Lower leg skin (tissue), 4 donors: ENCODE data around the gene NME3. TPM values are rescaled to one million over a fixed set of nuclear protein-coding genes. Genes with fewer than 3 reads are reported as not detected.

Experiments
- DNase-seq, 2 donors: peaks; one replicate each; pipeline ENCODE4 v3.0.0-alpha.2; 2019; ENCODE audit warnings: low spot score in 2 of 2
- H3K4me3 ChIP-seq: fragments of 200-600 bp; sonication (generic); 2 replicates; pipeline ENCODE4 v1.5.1; 2017; ENCODE audit warnings: mild to moderate bottlenecking, low read depth; ENCODE audit not compliant: poor library complexity, severe bottlenecking
- POLR2A ChIP-seq, 2 donors: fragments of 450-650 bp; IDR thresholded peaks; one replicate each; pipeline ENCODE4 v1.6.1; 2016 to 2017; ENCODE audit warnings: antibody characterized with exemption in 2 of 2, mild to moderate bottlenecking in 1 of 2, moderate library complexity in 1 of 2
- WGBS, 2 donors: methylation state at CpG; one replicate each; pipeline ENCODE4 v1.1.5; 2018; 5-methylcytosine and 5-hydroxymethylcytosine counted together
- intact Hi-C: fragments of 100-400 bp; cut with DNase I; formaldehyde crosslinking; loops from one replicate; pipeline ENCODE4 v1.15.0; 2023; ENCODE audit warnings: low total_unique reads
- total RNA-seq, 4 donors: library from RNA; depleted of rRNA; stranded (reverse); fragments of >200 nt; gene quantifications; one replicate each; pipeline ENCODE4 v1.1.0, GENCODE V29; 2016
- TF ChIP-seq, protein P1 (sequence below), 3 donors: fragments of 450-650 bp; IDR thresholded peaks; one replicate each; pipeline ENCODE4 v1.5.1; 2016; ENCODE audit warnings: antibody characterized with exemption in 3 of 3, mild to moderate bottlenecking in 3 of 3, moderate library complexity in 2 of 3

NME3 gene
- total RNA-seq, 4 donors from 2014 or later = 77.7 to 98.4 (median 85.8) TPM

DNA sequence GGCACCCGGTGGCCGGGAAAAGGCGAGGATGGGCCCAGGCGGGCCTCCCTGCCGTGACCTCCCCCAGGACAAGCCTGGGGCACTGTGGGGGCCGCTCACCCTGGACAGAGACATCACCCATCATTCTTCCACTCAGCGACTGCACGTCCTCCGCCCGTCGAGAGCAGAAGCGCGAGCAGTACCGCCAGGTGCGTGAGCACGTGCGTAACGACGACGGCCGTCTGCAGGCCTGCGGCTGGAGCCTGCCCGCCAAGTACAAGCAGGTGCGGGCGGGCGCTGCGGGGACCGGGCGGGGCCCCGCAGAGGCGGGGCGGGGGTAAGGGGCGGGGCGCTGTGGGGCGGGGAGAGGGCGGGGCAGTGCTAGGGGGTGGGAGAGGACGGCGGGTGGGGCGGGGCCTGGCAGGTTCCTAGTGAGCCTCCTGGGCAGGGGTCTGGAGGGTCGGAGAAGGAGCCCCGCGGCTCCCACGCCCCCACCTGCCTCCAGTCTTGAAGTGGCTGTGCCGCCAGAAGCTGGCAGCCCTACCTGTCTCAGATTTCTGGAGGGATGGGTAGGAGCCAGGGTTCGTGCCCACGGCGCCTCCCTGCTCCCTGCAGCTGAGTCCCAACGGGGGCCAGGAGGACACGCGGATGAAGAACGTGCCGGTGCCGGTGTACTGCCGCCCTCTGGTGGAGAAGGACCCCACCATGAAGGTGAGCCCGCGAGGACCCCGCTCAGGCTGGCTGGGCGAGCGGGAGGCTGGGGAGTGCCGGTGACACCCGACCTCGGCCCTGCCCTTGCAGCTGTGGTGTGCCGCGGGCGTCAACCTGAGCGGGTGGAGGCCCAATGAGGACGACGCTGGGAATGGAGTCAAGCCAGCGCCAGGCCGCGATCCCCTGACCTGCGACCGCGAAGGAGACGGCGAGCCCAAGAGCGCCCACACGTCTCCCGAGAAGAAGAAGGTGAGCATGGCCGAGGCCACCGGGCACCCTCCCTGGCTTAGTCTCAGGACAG is 7.5 kb downstream of the NME3 start:
- 73% methylated on average over 49 to 78 of the region's 81 CpGs for WGBS, 2 donors
- no peak overlapping the region for H3K4me3 ChIP-seq
- TF ChIP-seq, protein P1, sequence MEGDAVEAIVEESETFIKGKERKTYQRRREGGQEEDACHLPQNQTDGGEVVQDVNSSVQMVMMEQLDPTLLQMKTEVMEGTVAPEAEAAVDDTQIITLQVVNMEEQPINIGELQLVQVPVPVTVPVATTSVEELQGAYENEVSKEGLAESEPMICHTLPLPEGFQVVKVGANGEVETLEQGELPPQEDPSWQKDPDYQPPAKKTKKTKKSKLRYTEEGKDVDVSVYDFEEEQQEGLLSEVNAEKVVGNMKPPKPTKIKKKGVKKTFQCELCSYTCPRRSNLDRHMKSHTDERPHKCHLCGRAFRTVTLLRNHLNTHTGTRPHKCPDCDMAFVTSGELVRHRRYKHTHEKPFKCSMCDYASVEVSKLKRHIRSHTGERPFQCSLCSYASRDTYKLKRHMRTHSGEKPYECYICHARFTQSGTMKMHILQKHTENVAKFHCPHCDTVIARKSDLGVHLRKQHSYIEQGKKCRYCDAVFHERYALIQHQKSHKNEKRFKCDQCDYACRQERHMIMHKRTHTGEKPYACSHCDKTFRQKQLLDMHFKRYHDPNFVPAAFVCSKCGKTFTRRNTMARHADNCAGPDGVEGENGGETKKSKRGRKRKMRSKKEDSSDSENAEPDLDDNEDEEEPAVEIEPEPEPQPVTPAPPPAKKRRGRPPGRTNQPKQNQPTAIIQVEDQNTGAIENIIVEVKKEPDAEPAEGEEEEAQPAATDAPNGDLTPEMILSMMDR (IDR thresholded peaks at IDR 0.05) = no peak
- no peak for TF ChIP-seq POLR2A (IDR thresholded peaks at IDR 0.05)
- no peak for DNase-seq
- intact Hi-C loops = no loop called here

DNA sequence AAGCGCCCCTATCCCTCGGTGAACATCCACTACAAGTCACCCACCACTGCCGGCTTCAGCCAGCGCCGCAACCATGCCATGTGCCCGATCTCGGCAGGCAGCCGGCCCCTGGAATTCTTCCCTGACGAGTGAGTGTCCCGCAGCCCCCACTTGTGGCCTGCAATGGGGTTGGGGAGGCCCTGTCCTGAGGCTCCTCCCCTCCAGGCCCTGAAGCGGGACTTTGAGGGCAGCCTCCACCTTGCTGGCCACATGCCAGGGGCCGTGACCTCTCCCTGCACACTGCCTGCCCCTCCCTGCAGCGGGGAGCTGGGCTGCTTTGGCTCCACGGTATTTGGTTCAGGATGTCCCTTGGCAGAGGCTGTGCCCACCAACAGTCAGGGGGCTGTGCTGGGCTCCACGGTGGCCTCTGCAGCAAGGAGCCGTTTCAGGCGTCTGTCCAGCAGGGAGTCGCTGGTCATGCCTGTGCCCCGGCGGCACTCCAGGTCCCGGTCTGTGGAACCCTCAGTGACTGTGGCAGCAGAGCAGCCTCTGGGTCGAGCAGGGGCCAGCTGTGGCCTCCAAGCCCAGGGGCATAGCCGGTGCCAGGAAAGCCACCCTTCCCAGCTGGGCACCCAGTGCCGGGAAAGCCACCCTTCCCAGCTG is 8.3 kb downstream of the NME3 start:
- DNase-seq = no peak

DNA sequence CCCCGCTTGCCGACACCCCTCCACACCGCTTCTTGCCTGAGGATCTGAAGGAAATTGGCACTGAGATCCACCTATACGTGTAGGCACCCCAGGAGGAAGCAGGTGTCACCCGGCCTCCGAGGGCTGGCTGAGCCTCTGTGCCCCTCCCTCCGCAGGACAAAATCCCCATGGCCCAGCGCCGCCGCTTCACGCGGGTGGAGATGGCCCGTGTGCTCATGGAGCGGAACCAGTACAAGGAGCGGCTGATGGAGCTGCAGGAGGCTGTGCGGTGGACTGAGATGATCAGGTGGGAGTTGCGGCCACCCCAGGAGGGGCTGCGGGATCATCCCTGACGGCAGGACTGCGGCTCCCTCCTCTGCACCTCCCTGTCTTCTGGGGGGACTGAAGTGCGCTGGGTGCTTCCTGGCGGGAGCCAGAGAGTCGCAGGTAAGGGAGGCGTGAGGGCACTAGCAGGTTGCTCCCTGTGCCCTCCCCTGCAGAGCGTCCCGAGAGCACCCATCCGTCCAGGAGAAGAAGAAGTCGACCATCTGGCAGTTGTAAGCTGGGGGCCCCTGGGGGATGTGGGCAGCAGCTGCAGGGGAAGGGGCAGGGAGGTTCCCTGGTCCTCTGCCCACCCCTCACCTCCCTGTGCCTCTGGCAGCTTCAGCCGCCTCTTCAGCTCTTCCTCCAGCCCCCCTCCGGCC is 9.0 kb downstream of the NME3 start:
- no peak for TF ChIP-seq POLR2A (IDR thresholded peaks at IDR 0.05)
- TF ChIP-seq, protein P1 (IDR thresholded peaks at IDR 0.05) = no peak
- intact Hi-C loops = no loop called here
- no peak for DNase-seq
- no peak overlapping the region for H3K4me3 ChIP-seq
- WGBS, 2 donors = 87 to 89% methylated on average over 23 to 29 of the region's 30 CpGs

More for the DNA sequence above, 8.3 kb downstream of the NME3 start:
- intact Hi-C loops = no loop called here
- WGBS, 2 donors = 83 to 95% methylated on average over 19 to 24 of the region's 24 CpGs
- no peak overlapping the region for H3K4me3 ChIP-seq
- TF ChIP-seq, protein P1 (IDR thresholded peaks at IDR 0.05) = no peak
- no peak for TF ChIP-seq POLR2A (IDR thresholded peaks at IDR 0.05)

DNA sequence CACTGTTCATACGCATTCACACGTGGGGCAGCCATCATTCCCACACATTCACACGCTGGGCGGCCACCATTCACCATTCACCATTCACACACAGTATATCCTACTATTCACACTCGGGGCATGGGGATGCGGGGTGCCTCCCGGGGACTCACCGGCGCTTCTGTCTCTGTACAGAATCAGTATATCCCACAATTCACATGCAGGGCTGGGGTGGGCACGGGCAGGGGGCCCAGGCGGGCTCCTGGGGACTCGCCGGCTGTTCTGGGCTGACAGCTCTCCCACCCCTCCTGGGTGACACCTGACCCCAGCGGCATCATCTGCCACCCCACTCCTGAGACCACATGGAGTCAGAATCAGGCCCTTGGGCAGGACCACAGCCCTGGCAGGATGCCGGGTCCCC is 9.6 kb downstream of the NME3 start:
- WGBS, 2 donors = 92 to 97% methylated on average over 14 to 15 of the region's 15 CpGs
- TF ChIP-seq, protein P1 (IDR thresholded peaks at IDR 0.05) = no peak
- TF ChIP-seq POLR2A (IDR thresholded peaks at IDR 0.05) = no peak
- intact Hi-C loops = no loop called here
- DNase-seq = no peak
- H3K4me3 ChIP-seq = no peak overlapping the region

DNA sequence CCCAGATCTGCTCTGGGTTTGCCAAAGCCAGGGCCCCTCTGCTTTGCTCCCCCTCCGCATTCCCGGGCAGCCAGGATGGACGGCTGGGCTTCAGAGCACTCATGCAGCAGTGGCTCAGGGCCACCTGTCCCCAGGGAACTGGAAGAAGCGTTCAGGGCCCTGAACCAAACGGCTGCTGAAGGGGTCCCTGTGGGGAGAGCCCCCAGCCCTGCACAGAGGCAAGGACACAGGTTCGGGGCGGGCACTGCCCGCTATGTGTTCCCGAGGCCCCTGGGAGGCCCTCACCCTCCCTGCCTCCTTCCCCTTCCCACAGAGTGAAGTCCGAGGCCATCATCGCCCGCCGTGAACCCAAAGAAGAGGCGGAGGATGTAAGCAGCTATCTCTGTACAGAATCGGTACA is 10.4 kb downstream of the NME3 start:
- no peak for TF ChIP-seq POLR2A (IDR thresholded peaks at IDR 0.05)
- TF ChIP-seq, protein P1 (IDR thresholded peaks at IDR 0.05) = no peak
- H3K4me3 ChIP-seq = no peak overlapping the region
- intact Hi-C loops = no loop called here
- 91 to 97% methylated on average over 10 to 15 of the region's 15 CpGs for WGBS, 2 donors
- no peak for DNase-seq
